ENCODE measurements around the gene MT1F.

The MT1F gene

GRCh38 chr16:56625943-56626654 lies 31.7 kb upstream of the MT1F start:
- DNase-seq, result no peak

GRCh38 chr16:56626685-56627084 lies 31.1 kb upstream of the MT1F start:
- DNase-seq, result no peak

GRCh38 chr16:56628486-56629350 lies 29.0 kb upstream of the MT1F start:
- DNase-seq, result no peak

GRCh38 chr16:56629531-56629930 lies 28.2 kb upstream of the MT1F start:
- no peak for DNase-seq

- DNase-seq, result no peak
Observed at GRCh38 chr16:56630134-56630533, 27.6 kb upstream of the MT1F start.

GRCh38 chr16:56631197-56631596 lies 26.6 kb upstream of the MT1F start:
- DNase-seq, result no peak

GRCh38 chr16:56631832-56632155 lies 26.0 kb upstream of the MT1F start:
- no peak for DNase-seq

- no peak for DNase-seq
Observed at GRCh38 chr16:56632156-56632847, 25.5 kb upstream of the MT1F start, which contains the start of gene MT1M. Gene MT1M, plus strand, starts transcription at chr16:56632659. Its CDS starts 73 bp downstream, at chr16:56632732.

GRCh38 chr16:56632848-56633365 lies 24.9 kb upstream of the MT1F start:
- DNase-seq, result no peak

GRCh38 chr16:56633535-56633934 lies 24.2 kb upstream of the MT1F start:
- DNase-seq, result no peak

GRCh38 chr16:56634715-56635440 lies 22.9 kb upstream of the MT1F start:
- no peak for DNase-seq

GRCh38 chr16:56635441-56635967 lies 22.3 kb upstream of the MT1F start:
- no peak for DNase-seq

GRCh38 chr16:56636616-56637413 lies 20.9 kb upstream of the MT1F start:
- no peak for DNase-seq

GRCh38 chr16:56637814-56638750 lies 19.7 kb upstream of the MT1F start, which contains the start of gene MT1A:
Gene MT1A, plus strand, starts transcription at chr16:56638666. Its CDS starts 73 bp downstream, at chr16:56638739.
- no peak for DNase-seq

GRCh38 chr16:56639045-56639444 lies 18.7 kb upstream of the MT1F start:
- no peak for DNase-seq

- DNase-seq, result no peak
Observed at GRCh38 chr16:56640076-56640475, 17.7 kb upstream of the MT1F start.

- DNase-seq, result no peak
Observed at GRCh38 chr16:56641166-56641565, 16.6 kb upstream of the MT1F start.

GRCh38 chr16:56643080-56643778 lies 14.5 kb upstream of the MT1F start:
- DNase-seq, result peak; percentile 76

GRCh38 chr16:56643833-56644232 lies 13.9 kb upstream of the MT1F start:
- DNase-seq, result no peak

GRCh38 chr16:56645311-56645710 lies 12.4 kb upstream of the MT1F start:
- no peak for DNase-seq

Data from stimulated activated CD4-positive, alpha-beta T cell treated with anti-CD3 and anti-CD28 coated beads, Interleukin-1b, Interleukin-23, amount 100 ng/mL, for 48 hours (primary cell).